GM21717 (cell line): ENCODE measurements around the gene ALDH8A1.

Source experiments
- ATAC-seq: cut with Tn5 transposase; IDR thresholded peaks from one replicate; pipeline ENCODE4 v1.9.1; 2021; ENCODE audit warnings: mild to moderate bottlenecking, moderate library complexity; ENCODE audit not compliant: unreplicated experiment

ALDH8A1 gene

GRCh38 chr6:134951494-134952263 lies 1.8 kb upstream of the ALDH8A1 start:
- ATAC-seq: no peak

GRCh38 chr6:134950482-134950881 lies 581 bp upstream of the ALDH8A1 start:
- ATAC-seq: no peak

- no peak for ATAC-seq
Measured at GRCh38 chr6:134948691-134949090, 1.2 kb downstream of the ALDH8A1 start.

GRCh38 chr6:134948142-134948541 lies 1.8 kb downstream of the ALDH8A1 start:
- ATAC-seq: no peak

- no peak for ATAC-seq
Measured at GRCh38 chr6:134945045-134945444, 4.9 kb downstream of the ALDH8A1 start.

- ATAC-seq: no peak
Measured at GRCh38 chr6:134943522-134944111, 6.3 kb downstream of the ALDH8A1 start.

- no peak for ATAC-seq
Measured at GRCh38 chr6:134938896-134939295, 11.0 kb downstream of the ALDH8A1 start.

GRCh38 chr6:134937426-134937825 lies 12.5 kb downstream of the ALDH8A1 start:
- no peak for ATAC-seq

- ATAC-seq: no peak
Measured at GRCh38 chr6:134936931-134937330, 13.0 kb downstream of the ALDH8A1 start.

GRCh38 chr6:134936476-134936875 lies 13.4 kb downstream of the ALDH8A1 start:
- no peak for ATAC-seq

- ATAC-seq: no peak
Measured at GRCh38 chr6:134934793-134935485, 15.0 kb downstream of the ALDH8A1 start.

GRCh38 chr6:134932535-134933470 lies 17.1 kb downstream of the ALDH8A1 start:
- no peak for ATAC-seq

- no peak for ATAC-seq
Measured at GRCh38 chr6:134932098-134932497, 17.8 kb downstream of the ALDH8A1 start.

GRCh38 chr6:134930463-134930862 lies 19.4 kb downstream of the ALDH8A1 start:
- no peak for ATAC-seq

GRCh38 chr6:134928151-134928900 lies 21.6 kb downstream of the ALDH8A1 start:
- no peak for ATAC-seq

GRCh38 chr6:134925800-134926199 lies 24.1 kb downstream of the ALDH8A1 start:
- no peak for ATAC-seq

- no peak for ATAC-seq
Measured at GRCh38 chr6:134921721-134922261, 28.1 kb downstream of the ALDH8A1 start.

GRCh38 chr6:134921276-134921675 lies 28.6 kb downstream of the ALDH8A1 start:
- ATAC-seq: no peak

- no peak for ATAC-seq
Measured at GRCh38 chr6:134920422-134920821, 29.5 kb downstream of the ALDH8A1 start.

GRCh38 chr6:134918418-134918961 lies 31.4 kb downstream of the ALDH8A1 start:
- no peak for ATAC-seq
